ENCODE results near the gene THSD8.
A peak's percentile ranks its signal among the peaks of the same experiment; 100 is the strongest.

Gene THSD8

GRCh38 chr19:12847159-12848139 is 45.6 kb downstream of the THSD8 start:
- Histone ChIP-seq H3K27me3 (ENCODE audit: low read depth) (no peaks in the 10 kb centered on the region), H3K9me3 (no peaks in the 10 kb centered on the region), H3K4me1 (peaks cover 3% of the 10 kb centered on the region; the same call in 1 of the 2 replicates), H3K4me3 (no peak overlapping the region), H3K36me3 (replicated peaks) (peaks cover 29% of the 10 kb centered on the region)
- in situ Hi-C loops (cut with MboI; ENCODE audit: low sequenced_read_pairs), result no loop called here
- DNase-seq (ENCODE audit: low spot score in 2 of 2), result peak; percentile 66 to 92

Data from HAP-1 (cell line).